BE2C (cell line): Measurements from ENCODE around the gene TKFC.
A peak's percentile ranks its signal among the peaks of the same experiment; 100 is the strongest.

Experiments used
- DNase-seq: peaks from one replicate; pipeline ENCODE4 v3.0.0-alpha.2; 2020
- H3K27me3 ChIP-seq: fragments of 250-450 bp; sonication (Bioruptor Pico); 2 replicates; pipeline ENCODE4 v1.5.1; 2020; ENCODE audit warnings: mild to moderate bottlenecking
- H3K36me3 ChIP-seq: fragments of 250-450 bp; sonication (Bioruptor Pico); 2 replicates; pipeline ENCODE4 v1.5.1; 2020; ENCODE audit warnings: mild to moderate bottlenecking
- H3K4me1 ChIP-seq: fragments of 250-450 bp; sonication (Bioruptor Pico); 2 replicates; pipeline ENCODE4 v1.5.1; 2020
- H3K4me3 ChIP-seq: 2 replicates; pipeline ENCODE4 v1.5.1; 2011; ENCODE audit warnings: low read depth, low read length
- H3K9me3 ChIP-seq: fragments of 250-450 bp; sonication (Bioruptor Pico); 2 replicates; pipeline ENCODE4 v1.5.1; 2020
- CTCF ChIP-seq: IDR thresholded peaks from 2 replicates; pipeline ENCODE4 v1.5.1; 2012; ENCODE audit warnings: mild to moderate bottlenecking, low read depth, low read length

The TKFC gene

GRCh38 chr11:61384271-61385242 is 51.5 kb downstream of the TKFC start:
- DNase-seq: peak; percentile 19
- no peaks in the 10 kb centered on the region for H3K27me3 ChIP-seq
- H3K36me3 ChIP-seq: no peaks in the 10 kb centered on the region
- no peaks in the 10 kb centered on the region for H3K4me1 ChIP-seq
- H3K9me3 ChIP-seq: no peaks in the 10 kb centered on the region
- no peak overlapping the region for H3K4me3 ChIP-seq
- TF ChIP-seq CTCF: peak; percentile 53

GRCh38 chr11:61390161-61390560 is 57.1 kb downstream of the TKFC start:
- Histone ChIP-seq H3K4me1 (no peaks in the 10 kb centered on the region), H3K4me3 (no peak overlapping the region), H3K27me3 (no peaks in the 10 kb centered on the region), H3K9me3 (no peaks in the 10 kb centered on the region), H3K36me3 (no peaks in the 10 kb centered on the region)
- no peak for DNase-seq
- TF ChIP-seq CTCF: no peak

- Histone ChIP-seq H3K36me3 (no peaks in the 10 kb centered on the region), H3K4me1 (no peaks in the 10 kb centered on the region), H3K27me3 (no peaks in the 10 kb centered on the region), H3K4me3 (peak overlapping the region; percentile 81), H3K9me3 (no peaks in the 10 kb centered on the region)
- TF ChIP-seq CTCF: peak; percentile 19; the same call in 1 of the 2 replicates
- no peak for DNase-seq
Measured at GRCh38 chr11:61392981-61393595, 60.1 kb downstream of the TKFC start.
